H1 (cell line): ENCODE results near the gene CXCL11. TPM values are rescaled to one million over a fixed set of nuclear protein-coding genes. Genes with fewer than 3 reads are reported as not detected.

Source experiments
- GTF2F1 ChIP-seq: IDR thresholded peaks from 2 replicates; pipeline ENCODE4 v1.6.1; 2012; ENCODE audit warnings: low read depth, low read length, improper control_type of control experiment, borderline replicate concordance
- KDM1A ChIP-seq: fragments of 200-600, 300-600 bp; sonication (generic); IDR thresholded peaks from 2 replicates; pipeline ENCODE4 v1.7.1; 2016; ENCODE audit warnings: mild to moderate bottlenecking, low read length, borderline replicate concordance
- polyA plus RNA-seq, 7 experiments: library from polyadenylated mRNA; depleted of rRNA in 3 of 7; stranded (reverse) in 5 of 7; unstranded in 2 of 7; fragments of >200 nt in 5 of 7; fragments of 200-250 nt in 2 of 7; gene quantifications; 1 replicate in 5 of 7; 2 replicates in 1 of 7; 4 replicates in 1 of 7; pipeline versions ENCODE4 v1.2.1 to v1.2.3, GENCODE V29; 2011 to 2013; ENCODE audit warnings: missing spikeins in 2 of 7, mixed read lengths in 2 of 7
- total RNA-seq: library from RNA; stranded (reverse); fragmentation: NEBNext Ultra II Directional; extraction: Animal tissue kit (Norgen Biotek cat#: 25700); gene quantifications from 2 replicates; pipeline ENCODE4 v1.2.1, GENCODE V29; 2021

The CXCL11 gene
- total and polyA plus RNA-seq, 2 of the 8 experiments (the other 6 are each of a cell fraction or from before 2014, with no cell fraction given) = 0.18 TPM; not detected in 1

DNA sequence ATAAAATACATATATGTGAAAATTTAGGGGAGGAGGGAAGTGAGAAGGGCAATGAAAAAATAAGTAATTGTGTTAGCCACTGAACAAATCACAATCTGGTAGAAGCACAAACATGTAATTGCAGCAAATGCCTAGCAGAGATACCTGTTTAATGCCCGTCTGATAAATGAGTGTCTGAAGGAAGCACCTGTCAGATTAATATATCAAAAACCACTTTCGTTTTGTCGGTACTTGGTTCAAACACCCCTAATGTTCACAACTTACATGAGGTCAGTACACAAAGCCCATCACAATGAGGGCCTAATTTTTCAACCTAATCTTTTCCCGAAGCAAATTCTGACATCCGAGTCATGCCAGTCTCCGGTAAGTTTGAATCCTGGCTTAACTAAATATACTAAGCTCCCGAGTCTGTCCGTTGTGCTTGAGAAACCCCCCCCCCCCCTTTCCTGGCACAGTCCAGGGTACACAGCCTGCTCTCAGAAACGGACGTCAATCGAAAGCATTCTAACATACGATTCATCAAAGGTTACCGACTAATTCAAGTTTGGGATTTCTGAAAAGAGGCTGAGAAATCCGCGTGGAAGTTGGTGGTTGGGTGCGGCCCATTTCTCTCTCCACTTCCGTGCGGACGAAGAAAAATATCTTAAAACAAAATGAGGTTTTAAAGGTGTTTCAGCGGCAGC lies 45.9 kb downstream of the CXCL11 start (continued):
- TF ChIP-seq KDM1A (no peak), GTF2F1 (no peak)
- TF ChIP-seq, all 59 proteins: peak for 0
